CD4-positive, alpha-beta T cell treated with Interleukin-4 for 1 hour (primary cell): ENCODE measurements around the gene GATAD2A.

ENCODE experiments used
- DNase-seq, 2 donors: peaks; one replicate each; pipeline ENCODE4 v3.0.0-alpha.2; 2020 to 2022

Gene GATAD2A

DNA sequence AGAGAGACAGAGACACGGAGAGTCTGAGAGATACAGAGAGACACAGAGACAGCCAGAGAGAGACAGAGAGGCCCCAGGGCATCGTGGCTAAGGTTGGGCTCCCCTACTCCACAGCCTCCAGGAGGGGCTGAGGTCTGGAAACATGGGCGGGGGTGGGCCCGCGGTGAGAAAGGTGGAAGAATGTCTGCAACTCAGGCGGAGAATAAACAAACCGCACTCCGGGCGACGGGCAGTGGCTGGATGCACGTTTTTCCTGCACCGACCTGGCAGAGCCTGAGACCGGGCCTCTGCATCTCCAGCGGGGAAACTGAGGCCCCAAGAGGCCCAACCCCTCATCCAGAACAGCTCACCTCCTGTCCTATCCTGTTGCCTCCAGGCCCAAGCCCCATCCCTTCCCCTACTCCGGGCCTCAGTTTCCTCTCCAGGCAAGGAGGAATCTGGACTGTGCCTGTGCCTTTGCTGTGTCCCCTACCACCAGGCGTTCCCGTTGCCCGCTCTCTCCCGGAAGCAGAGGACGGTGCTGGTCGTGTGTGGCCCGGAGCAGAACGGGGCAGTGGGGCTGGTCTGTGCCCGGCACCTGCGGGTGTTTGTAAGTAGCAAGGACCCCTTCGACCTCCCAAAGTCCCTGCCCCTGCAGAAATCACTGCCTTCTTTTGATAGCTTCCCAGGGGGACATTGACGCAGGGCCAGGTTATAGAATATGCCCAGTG is 129.2 kb downstream of the GATAD2A start:
- DNase-seq = no peak

DNA sequence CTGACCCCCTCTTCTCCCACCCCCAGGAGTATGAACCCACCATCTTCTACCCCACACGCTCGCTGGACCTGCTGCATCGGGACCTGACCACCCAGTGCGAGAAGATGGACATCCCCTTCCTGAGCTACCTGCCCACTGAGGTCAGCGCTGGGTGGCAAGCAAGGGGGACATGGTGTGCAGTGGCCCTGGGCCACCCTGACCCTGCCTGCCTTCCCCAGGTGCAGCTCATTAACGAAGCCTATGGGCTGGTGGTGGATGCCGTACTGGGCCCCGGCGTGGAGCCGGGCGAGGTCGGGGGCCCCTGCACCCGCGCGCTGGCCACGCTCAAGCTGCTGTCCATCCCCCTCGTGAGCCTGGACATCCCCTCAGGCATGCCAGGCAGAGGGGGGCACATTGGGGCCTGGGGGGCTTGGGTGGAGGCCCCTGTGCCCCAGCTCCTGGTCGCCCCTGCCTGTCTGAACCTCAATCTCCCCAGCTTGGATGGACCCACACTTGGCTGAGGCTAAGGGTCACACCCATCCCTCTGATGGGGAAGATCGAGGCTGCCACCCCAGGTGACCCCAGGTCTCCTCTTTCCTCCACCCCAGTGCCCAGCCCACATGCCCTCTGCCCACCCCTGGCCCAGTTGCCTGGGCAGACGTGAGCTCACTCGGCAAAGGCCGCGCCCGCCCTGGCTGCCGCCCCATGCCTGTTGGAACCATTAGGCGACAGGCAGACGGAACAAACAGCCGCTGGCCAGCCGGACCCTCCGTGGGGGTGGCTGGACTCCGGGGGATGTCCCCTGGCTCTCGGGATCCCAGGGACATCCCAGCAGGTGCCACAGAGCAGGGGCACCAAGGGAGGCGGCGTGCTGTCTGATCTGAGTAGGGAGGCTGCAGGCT is 130.1 kb downstream of the GATAD2A start:
- DNase-seq = no peak

DNA sequence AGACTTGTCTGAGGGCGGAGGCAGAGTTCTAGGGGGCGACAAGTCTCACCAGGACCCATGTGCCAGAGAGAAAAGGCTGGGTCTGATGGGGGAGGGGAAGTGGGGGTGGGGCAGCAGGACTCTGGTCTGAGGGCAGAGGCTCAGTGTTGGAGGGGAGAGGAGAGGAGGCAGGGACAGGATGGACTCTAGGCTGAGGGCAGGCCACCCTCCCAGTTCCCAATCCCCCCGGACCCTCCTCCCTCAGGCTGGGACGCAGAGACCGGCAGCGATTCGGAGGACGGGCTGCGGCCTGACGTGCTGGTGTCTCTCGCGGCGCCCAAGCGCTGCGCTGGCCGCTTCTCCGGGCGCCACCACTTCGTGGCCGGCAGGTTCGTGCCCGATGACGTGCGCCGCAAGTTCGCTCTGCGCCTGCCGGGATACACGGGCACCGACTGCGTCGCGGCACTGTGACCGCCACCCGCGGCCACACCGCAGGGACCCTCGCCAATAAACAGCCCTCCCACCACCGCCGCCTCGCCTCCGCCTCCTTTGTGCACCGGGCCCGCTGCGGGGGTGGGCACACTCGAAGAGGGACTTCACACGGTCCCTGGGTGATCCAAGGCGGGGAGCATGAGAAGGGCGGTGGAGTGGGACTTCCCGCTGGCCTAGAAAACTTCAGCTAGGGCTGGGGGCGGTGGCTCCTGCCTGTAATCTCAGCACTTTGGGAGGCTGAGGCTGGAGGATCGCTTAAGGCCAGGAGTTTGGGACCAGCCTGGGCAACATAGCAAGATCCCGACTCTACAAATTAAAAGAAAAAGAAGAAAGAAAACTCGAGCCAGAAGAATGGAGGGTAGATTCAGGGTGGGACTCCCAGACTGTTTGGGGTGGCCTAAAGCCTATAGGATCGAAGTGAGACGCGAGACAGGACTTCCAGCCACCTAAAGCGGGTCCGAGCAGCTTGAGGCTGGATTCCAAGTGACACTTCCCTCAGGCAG is 131.9 kb downstream of the GATAD2A start:
- DNase-seq = peak in 1 of 2 donors; percentile 30

DNA sequence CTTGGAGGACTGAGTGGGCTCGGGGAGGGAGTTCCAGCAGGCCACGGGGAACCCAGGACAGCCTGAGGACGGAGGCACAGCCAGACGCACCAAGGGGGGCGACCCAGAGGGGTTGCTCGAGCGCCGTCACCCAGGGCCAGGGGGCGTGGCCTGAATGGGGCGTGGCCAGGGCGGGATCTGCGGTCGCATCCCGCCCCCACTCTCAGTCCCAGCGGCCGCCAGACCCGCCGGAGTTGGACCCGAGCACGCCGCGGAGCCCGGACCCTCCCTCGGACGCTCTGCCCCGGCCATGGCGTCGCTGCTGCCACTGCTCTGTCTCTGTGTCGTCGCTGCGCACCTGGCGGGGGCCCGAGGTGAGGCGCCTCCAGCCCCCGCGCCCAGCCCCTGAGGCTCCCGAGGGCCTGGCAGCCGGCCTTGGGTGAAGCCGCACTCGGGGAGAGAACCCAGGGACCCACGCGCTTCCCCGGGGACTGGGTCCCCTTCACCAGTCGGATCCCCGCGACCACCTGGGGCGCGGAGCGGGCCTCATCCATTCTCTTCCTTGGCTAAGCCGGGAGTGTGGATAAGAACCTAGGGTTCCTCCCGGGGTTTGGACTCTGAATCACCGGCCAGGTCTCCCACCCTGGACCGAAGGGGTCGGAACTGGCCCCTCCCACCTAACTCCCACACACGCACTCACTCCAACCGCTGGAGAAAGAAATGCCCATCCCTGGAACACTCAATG is 132.7 kb downstream of the GATAD2A start, which contains the start of gene CILP2:
Gene CILP2 (plus strand): TSS at position 205 of the 724 bp plus-strand sequence. CDS start 85 bp downstream, at position 290.
- peak; percentile 34 to 47 for DNase-seq

DNA sequence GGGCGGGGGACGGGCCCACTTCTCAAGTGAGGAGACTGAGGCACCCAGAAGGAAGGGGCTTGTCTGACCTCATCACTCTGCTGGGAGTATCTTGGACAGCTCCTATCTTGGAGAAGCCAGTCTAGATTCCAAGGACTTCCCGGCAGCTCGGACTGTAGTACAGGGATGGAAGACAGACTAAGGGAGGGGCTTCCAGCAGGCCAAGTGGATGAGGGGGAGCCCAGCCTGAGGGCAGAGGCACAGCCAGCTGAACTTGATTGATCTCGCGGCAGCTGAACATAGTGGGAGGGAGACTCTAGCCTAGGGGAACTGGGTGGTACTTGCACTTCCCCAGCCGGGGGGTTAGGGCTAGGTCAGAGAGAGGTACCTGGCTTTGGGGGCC is 133.3 kb downstream of the GATAD2A start:
- DNase-seq = no peak

DNA sequence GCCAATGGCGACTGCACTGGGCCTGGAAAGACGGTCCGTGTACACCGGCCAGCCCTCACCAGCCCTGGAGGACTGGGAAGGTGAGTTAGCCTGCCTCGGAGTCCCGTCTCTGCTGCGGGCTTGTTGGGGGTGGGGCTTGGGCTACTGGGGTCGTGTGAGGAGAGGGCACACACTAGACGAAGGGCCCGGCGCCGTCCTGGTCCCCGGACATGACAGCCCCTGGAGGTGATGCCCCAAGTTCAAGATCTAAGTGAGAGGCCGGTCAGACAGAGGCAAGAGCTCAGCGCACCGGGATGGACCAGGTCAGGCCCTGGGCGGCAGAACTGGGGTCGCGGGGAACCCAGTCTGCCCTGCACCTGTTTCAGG is 134.2 kb downstream of the GATAD2A start:
- no peak for DNase-seq

DNA sequence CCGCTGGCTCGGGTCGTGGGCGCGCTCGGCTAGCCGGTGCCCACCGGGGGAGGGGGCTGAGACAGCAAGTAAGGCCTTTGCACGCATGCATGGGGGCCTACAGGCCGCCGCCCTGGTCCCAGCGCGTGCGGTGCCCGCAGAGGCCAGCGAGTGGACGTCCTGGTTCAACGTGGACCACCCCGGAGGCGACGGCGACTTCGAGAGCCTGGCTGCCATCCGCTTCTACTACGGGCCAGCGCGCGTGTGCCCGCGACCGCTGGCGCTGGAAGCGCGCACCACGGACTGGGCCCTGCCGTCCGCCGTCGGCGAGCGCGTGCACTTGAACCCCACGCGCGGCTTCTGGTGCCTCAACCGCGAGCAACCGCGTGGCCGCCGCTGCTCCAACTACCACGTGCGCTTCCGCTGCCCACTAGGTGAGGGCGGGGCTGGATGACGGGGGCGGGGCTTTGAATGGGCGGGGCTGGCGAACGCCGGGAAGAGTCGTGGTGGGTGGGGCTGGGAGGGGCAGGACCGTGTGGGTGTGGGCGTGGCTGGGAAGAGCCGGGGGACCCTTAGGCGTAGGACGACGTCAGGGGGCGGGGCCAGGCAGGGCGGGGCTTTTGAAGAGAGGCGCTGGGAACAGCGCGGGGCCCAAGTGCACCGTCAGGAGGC is 134.7 kb downstream of the GATAD2A start:
- peak; percentile 81 to 83 for DNase-seq

DNA sequence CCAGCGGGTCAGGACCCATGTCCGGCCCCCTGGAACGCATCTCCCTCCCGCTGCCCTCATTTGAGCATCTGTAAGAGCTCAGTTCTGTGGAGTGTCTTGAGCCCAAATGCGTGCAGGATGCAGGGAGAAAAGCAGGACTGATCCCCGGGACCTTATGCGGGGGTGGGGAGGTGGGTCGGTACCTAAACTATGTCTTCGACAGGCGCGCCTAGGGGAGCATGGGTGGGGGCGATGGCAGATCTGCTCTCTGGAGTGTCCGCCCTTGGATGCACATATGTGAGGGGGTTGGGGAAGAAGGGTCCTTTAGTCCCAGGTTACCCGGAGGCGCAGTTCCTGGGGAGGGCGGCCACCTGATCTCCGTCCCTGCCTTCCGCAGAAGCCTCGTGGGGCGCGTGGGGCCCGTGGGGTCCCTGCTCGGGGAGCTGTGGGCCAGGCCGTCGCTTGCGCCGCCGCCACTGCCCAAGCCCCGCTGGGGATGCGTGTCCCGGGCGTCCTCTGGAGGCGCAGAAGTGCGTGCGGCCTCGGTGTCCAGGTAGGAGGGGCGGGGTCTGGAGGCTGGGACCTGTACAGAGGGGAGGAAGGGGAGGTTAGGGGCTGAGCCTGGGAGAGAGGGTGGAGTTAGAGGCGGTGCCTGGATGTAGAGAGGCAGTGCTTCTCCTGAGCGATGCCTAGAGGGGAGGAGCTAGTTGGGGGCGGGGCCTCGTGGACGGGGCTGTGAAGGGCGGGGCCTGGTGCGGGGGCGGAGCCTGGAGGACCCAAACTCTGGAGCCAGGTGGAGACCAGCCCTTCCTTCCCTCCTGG is 135.4 kb downstream of the GATAD2A start:
- DNase-seq = peak; percentile 81 to 86

DNA sequence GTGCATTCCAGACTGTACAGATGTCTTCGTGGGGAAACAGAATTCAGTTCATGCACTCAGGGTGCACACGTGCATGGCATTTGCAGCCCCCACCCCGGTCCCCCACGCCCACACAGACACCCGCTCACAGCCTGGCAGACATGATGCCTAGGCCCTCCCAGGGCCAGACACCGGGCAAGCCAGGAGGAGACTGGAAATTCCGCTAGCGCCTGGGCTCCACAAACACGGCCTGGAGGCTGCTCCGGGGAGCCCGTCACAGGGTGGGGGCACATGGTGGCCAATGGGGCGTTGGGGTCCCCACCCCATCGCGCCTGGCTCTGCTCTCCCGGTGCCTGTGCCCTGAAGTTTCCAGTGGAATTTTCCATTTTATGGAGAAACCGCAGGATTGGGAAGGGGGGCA is 136.1 kb downstream of the GATAD2A start:
- no peak for DNase-seq

DNA sequence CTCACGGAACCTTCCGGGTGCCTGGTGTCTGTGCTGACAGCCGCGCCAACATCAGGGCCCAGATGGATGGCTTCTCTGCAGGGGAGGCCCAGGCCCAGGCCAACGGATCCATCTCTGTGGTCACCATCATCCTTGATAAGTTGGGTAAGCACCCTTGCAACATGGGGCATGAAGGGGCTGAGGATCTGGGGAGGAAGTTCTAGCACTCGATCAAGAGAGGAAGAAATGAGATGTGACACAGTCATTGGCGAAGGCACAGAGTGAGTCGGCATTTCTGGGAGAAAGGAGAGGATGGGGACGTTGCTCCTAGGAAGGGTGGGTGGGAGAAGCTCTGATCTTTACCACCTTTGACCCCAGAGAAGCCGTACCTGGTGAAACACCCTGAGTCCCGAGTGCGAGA is 137.0 kb downstream of the GATAD2A start:
- DNase-seq = peak in 1 of 2 donors; percentile 27

DNA sequence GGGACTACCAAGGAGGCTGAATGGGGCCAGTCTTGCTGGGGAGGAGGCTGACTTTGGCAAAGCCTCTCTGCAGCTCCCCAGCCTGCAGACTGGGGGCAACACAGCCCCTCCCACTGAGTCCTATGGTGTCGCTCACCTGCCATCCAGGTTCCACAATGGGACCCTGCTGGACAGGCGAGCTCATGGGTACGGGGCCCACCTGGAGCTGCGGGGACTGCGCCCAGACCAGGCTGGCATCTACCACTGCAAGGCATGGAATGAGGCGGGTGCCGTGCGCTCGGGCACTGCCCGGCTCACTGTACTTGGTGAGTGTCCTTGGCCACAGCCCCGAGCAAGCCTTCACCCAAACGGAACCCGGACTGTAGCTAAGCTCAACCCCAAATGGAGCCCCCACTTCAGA is 137.6 kb downstream of the GATAD2A start:
- no peak for DNase-seq

DNA sequence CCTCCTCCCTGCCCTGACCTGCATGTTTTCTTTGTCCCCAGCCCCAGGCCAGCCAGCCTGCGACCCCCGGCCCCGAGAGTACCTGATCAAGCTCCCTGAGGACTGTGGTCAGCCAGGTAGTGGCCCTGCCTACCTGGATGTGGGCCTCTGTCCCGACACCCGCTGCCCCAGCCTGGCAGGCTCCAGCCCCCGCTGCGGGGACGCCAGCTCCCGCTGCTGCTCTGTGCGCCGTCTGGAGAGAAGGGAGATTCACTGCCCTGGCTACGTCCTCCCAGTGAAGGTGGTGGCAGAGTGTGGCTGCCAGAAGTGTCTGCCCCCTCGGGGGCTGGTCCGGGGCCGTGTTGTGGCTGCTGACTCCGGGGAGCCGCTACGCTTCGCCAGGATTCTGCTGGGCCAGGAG is 138.2 kb downstream of the GATAD2A start:
- DNase-seq = no peak

DNA sequence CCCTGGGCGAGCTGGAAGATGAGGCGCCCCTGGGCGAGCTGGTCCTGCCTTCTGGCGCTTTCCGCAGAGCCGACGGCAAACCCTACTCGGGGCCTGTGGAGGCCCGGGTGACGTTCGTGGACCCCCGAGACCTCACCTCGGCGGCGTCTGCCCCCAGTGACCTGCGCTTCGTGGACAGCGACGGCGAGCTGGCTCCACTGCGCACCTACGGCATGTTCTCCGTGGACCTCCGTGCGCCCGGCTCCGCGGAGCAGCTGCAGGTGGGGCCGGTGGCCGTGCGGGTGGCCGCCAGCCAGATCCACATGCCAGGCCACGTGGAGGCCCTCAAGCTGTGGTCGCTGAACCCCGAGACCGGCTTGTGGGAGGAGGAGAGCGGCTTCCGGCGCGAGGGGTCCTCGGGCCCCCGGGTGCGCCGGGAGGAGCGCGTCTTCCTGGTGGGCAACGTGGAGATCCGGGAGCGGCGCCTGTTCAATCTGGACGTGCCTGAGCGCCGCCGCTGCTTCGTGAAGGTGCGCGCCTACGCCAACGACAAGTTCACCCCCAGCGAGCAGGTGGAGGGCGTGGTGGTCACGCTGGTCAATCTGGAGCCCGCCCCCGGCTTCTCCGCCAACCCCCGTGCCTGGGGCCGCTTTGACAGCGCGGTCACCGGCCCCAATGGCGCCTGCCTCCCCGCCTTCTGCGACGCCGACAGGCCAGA is 138.9 kb downstream of the GATAD2A start:
- no peak for DNase-seq

DNA sequence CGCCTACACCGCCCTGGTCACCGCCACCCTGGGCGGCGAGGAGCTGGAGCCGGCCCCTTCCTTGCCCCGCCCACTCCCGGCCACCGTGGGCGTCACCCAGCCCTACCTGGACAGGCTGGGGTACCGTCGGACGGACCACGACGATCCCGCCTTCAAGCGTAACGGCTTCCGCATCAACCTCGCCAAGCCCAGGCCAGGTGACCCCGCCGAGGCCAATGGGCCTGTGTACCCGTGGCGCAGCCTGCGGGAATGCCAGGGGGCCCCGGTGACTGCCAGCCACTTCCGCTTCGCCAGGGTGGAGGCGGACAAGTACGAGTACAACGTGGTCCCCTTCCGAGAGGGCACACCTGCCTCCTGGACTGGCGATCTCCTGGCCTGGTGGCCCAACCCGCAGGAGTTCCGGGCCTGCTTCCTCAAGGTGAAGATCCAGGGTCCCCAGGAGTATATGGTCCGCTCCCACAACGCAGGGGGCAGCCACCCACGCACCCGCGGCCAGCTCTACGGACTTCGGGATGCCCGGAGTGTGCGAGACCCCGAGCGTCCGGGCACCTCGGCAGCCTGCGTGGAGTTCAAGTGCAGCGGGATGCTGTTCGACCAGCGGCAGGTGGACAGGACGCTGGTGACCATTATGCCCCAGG is 139.6 kb downstream of the GATAD2A start:
- no peak for DNase-seq

DNA sequence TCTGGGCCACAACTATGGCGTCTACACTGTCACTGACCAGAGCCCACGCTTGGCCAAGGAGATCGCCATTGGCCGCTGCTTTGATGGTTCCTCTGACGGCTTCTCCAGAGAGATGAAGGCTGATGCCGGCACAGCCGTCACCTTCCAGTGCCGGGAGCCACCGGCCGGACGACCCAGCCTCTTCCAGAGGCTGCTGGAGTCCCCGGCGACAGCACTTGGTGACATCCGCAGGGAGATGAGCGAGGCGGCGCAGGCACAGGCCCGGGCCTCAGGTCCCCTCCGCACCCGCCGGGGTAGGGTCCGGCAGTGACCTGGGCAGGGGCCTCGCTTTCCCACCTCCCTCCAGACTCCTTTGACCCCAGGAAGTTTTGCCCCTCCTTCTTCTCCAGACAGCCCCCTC is 140.2 kb downstream of the GATAD2A start:
- no peak for DNase-seq

DNA sequence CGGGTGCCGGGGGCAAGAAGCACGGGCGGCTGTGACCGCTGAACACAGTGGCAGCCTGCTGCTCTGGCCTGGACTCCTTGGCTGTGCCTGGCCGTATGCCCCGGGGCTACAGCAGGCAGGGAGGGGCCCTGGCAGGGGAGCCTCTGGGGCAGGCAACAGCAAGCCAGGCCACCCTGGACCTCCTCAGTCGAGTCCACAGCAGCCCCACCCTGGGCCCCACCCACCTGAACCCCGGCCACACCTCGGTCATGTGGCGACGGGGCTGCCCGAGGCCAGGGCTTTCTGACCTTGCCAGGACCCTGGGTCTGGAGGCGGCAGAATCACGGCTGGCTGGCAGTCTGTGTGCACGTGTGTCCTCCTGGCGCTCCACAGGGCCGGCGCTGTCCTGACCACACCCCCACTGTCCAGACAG is 141.3 kb downstream of the GATAD2A start:
- DNase-seq = no peak

DNA sequence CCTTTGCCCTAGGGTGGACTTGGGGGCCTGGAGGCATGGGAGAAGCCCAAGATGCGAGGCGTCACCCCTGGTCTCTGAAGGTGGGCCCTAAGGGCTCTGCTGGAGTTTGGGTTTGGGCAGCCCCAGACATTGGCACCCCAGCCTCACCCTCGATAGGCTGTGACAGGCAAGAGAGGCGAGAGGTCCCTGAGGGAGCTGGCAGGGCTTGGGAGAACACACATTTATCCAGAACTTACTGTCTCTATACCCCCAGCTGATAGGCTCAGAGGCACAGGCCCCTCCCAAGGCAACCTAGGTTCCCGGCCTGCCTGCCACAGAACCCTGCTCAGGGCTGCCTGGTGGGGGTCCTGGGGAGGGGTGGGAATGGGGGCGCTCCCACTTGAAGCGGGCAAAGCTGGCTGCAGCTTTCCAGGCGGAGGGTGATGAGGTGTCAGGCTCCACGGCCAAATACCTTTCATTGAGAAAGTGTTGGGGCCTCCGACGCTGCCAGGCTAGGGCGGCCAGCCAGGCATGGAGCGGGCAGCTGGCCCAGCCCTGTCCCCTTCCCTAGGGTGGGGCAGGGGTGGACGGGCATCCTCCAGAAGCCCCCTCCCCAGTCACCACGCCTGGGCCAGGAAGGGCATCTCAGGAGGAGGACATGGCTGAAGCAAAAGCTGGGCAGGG is 142.3 kb downstream of the GATAD2A start:
- DNase-seq = no peak

DNA sequence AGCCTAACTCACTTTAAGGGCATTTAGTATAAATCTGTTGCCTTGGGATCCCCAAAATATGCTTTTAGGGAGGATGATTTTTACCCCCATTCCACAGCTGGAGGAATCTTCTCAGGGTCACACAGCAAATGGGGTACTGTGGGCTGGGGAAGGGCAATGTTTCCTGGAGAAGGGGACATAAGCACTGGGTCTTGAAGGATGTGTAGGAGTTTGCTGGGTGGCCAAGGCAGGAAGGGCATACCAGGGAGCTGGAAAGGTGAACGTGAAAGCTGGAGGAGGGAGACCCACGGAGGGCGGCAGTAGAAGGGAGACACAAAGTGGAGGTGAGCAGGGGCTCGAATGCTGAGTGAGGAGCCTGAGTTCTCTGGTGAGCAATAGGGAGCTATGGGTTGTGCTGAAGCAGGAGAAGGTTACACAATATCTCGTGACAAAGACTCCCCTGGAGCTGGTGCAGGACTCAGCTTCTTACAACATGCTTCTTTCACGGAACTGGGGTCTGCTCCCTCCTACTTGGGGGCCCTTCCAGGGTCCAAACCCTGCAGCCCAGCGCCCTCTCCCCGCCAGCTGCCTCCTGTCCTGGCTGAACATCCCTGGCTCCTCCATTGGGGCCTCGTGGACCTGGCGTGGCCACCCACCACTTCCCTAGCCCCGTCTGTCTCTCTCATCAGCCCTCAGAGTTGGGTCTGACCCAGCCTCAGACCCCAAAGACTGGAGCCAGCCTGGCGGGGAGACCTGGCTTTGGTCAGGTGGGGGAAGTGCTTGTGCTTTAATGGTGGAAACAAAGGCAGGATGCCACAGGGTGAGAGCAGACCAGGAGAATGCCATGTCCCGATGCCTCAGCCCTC is 143.7 kb downstream of the GATAD2A start:
- no peak for DNase-seq
